Suprapubic skin (tissue), 4 donors: ENCODE measurements around the gene CACNA1G. TPM values are rescaled to one million over a fixed set of nuclear protein-coding genes. Genes with fewer than 3 reads are reported as not detected.

Experiments
- DNase-seq, 2 donors: peaks; one replicate each; pipeline ENCODE4 v3.0.0-alpha.2; 2019; ENCODE audit warnings: low spot score in 2 of 2
- H3K27ac ChIP-seq: fragments of 200-600 bp; sonication (generic); one replicate; pipeline ENCODE4 v1.5.1; 2019
- H3K27me3 ChIP-seq: fragments of 200-600 bp; sonication (generic); one replicate; pipeline ENCODE4 v1.5.1; 2019
- H3K36me3 ChIP-seq: fragments of 200-600 bp; sonication (generic); one replicate; pipeline ENCODE4 v1.5.1; 2019
- H3K4me1 ChIP-seq: fragments of 200-600 bp; sonication (generic); one replicate; pipeline ENCODE4 v1.5.1; 2019
- H3K4me3 ChIP-seq: fragments of 200-600 bp; sonication (generic); one replicate; pipeline ENCODE4 v1.5.1; 2019; ENCODE audit warnings: mild to moderate bottlenecking
- H3K9me3 ChIP-seq: fragments of 200-600 bp; sonication (generic); one replicate; pipeline ENCODE4 v1.5.1; 2019
- EP300 ChIP-seq: sonication (generic); formaldehyde crosslinking; IDR thresholded peaks from one replicate; pipeline ENCODE4 v1.6.1; 2017; ENCODE audit warnings: antibody characterized with exemption
- POLR2A ChIP-seq, 2 donors: fragments of 450-650 bp; IDR thresholded peaks; one replicate each; pipeline ENCODE4 v1.6.1; 2017; ENCODE audit warnings: antibody characterized with exemption in 2 of 2, mild to moderate bottlenecking in 2 of 2, moderate library complexity in 2 of 2
- POLR2AphosphoS5 ChIP-seq, 3 donors: sonication (generic); formaldehyde crosslinking; IDR thresholded peaks; one replicate each; pipeline ENCODE4 v1.6.1; 2017; ENCODE audit warnings: antibody characterized with exemption in 3 of 3
- WGBS: methylation state at CpG from one replicate; pipeline ENCODE4 v1.1.5; 2018; 5-methylcytosine and 5-hydroxymethylcytosine counted together
- total RNA-seq, 4 donors: library from RNA; depleted of rRNA; stranded (reverse); fragments of >200 nt; gene quantifications; one replicate each; pipeline ENCODE4 v1.1.0, GENCODE V29; 2016
- TF ChIP-seq, protein P1 (sequence below), 2 donors: fragments of 200-600 bp in 1 of 2; fragments of 450-650 bp in 1 of 2; sonication (generic) in 1 of 2; IDR thresholded peaks; one replicate each; pipeline ENCODE4 v1.5.1; 2016 to 2019; ENCODE audit warnings: antibody characterized with exemption in 2 of 2, mild to moderate bottlenecking in 1 of 2, moderate library complexity in 1 of 2

Gene CACNA1G
- total RNA-seq, 4 donors from 2014 or later: 1.1 to 9.9 (median 2.7) TPM

DNA sequence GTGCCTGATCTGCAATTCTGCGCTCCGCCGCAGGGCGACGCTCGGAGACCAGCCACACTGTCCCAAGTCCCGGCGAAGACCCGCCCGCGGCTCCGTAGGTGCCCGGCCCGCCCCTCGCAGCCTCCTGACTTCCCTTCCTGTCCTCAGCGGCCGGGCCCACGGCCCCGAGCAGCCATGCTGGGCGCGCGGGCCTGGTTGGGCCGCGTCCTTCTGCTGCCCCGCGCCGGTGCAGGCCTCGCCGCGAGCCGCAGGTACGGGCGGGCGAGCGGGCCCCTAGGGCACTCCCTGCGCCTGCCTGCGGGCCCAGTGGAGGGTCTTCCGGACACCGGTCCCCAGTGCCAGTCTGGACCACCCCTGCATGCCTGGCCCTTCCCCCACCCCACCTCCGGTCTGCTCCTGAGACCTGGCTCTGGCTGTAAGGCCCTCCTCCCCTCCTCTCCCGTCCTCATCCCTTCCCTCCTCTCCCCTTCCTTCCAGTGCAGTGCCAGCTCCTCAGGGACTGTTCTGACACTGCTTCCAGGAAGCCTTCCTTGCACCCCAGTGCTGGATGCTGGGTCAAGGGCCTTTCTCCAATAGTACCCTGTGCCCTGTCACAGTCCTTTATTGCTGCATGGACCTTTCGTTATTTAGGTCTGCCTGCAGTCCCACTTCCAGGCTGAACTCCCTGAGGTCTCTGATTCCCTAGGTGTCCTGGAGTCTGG, 13.3 kb upstream of the CACNA1G start, which contains the start of gene SPATA20:
Gene SPATA20, plus strand, starts transcription at position 140 of the 701 bp plus-strand sequence. Its CDS starts 35 bp downstream, at position 175.
- H3K36me3 ChIP-seq: peaks cover 22% of the 10 kb centered on the region
- TF ChIP-seq, protein P1, sequence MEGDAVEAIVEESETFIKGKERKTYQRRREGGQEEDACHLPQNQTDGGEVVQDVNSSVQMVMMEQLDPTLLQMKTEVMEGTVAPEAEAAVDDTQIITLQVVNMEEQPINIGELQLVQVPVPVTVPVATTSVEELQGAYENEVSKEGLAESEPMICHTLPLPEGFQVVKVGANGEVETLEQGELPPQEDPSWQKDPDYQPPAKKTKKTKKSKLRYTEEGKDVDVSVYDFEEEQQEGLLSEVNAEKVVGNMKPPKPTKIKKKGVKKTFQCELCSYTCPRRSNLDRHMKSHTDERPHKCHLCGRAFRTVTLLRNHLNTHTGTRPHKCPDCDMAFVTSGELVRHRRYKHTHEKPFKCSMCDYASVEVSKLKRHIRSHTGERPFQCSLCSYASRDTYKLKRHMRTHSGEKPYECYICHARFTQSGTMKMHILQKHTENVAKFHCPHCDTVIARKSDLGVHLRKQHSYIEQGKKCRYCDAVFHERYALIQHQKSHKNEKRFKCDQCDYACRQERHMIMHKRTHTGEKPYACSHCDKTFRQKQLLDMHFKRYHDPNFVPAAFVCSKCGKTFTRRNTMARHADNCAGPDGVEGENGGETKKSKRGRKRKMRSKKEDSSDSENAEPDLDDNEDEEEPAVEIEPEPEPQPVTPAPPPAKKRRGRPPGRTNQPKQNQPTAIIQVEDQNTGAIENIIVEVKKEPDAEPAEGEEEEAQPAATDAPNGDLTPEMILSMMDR (IDR thresholded peaks at IDR 0.05): peak; percentile 95 to 99
- TF ChIP-seq POLR2A (IDR thresholded peaks at IDR 0.05) (peak; percentile 23 to 66), EP300 (no peak), POLR2AphosphoS5 (IDR thresholded peaks at IDR 0.05) (peak in 1 of 3 donors; percentile 56)
- no peaks in the 10 kb centered on the region for H3K9me3 ChIP-seq
- peaks cover 32% of the 10 kb centered on the region for H3K4me1 ChIP-seq
- DNase-seq: peak; percentile 95 to 96
- WGBS: 3% methylated on average over 14 of the region's 42 CpGs
- peak within 1 kb of the TSS; percentile 84 for H3K27ac ChIP-seq
- H3K27me3 ChIP-seq: no peaks in the 10 kb centered on the region
- peak within 1 kb of the TSS; percentile 80 for H3K4me3 ChIP-seq

DNA sequence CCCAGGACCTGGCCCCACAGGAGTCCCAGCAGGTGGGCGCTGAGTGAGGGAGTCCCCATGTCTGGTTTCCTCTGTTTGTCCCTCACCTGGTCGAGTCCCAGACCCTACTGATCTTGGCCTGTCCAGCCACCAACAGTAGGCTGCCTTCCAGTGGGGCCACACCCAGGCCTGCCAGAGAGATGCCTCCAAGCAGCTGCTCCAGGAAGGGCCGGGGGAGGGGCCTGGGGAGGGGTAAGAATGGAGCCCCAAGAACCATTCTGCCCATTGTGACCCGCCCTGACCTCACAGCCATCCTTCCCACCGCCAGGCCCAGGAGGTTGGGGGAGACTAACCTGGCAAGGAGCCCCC, 12.8 kb upstream of the CACNA1G start:
- H3K4me1 ChIP-seq: peaks cover 27% of the 10 kb centered on the region

DNA sequence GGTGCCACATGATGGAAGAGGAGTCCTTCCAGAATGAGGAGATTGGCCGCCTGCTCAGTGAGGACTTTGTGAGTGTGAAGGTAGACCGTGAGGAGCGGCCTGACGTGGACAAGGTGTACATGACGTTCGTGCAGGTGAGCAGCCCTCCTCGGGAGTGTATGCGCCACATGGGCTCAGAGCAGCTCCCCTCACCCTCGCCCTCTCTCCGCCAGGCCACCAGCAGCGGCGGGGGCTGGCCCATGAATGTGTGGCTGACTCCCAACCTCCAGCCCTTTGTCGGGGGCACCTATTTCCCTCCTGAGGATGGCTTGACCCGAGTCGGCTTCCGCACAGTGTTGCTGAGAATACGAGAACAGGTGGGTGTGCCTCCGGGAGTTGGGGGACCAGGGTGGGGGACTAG, 11.7 kb upstream of the CACNA1G start:
- TF ChIP-seq EP300: no peak
- TF ChIP-seq POLR2AphosphoS5 (IDR thresholded peaks at IDR 0.05): no peak
- TF ChIP-seq, protein P1 (IDR thresholded peaks at IDR 0.05): no peak
- TF ChIP-seq POLR2A (IDR thresholded peaks at IDR 0.05): no peak
- H3K4me1 ChIP-seq: peaks cover 19% of the 10 kb centered on the region
- no peaks in the 10 kb centered on the region for H3K27me3 ChIP-seq
- 94% methylated on average over 18 of the region's 18 CpGs for WGBS
- no peak for DNase-seq
- no peak overlapping the region for H3K4me3 ChIP-seq
- peaks cover 22% of the 10 kb centered on the region for H3K36me3 ChIP-seq
- no peaks in the 10 kb centered on the region for H3K9me3 ChIP-seq
- H3K27ac ChIP-seq: no peak overlapping the region

More for the DNA sequence above, 12.8 kb upstream of the CACNA1G start:
- DNase-seq: no peak
- H3K36me3 ChIP-seq: peaks cover 22% of the 10 kb centered on the region
- WGBS: 83% methylated on average over 1 of the region's 5 CpGs
- no peaks in the 10 kb centered on the region for H3K27me3 ChIP-seq
- TF ChIP-seq, protein P1 (IDR thresholded peaks at IDR 0.05): no peak
- TF ChIP-seq EP300: no peak
- no peak for TF ChIP-seq POLR2AphosphoS5 (IDR thresholded peaks at IDR 0.05)
- no peak for TF ChIP-seq POLR2A (IDR thresholded peaks at IDR 0.05)
- H3K27ac ChIP-seq: no peak overlapping the region
- peak overlapping the region; percentile 80 for H3K4me3 ChIP-seq
- H3K9me3 ChIP-seq: no peaks in the 10 kb centered on the region

DNA sequence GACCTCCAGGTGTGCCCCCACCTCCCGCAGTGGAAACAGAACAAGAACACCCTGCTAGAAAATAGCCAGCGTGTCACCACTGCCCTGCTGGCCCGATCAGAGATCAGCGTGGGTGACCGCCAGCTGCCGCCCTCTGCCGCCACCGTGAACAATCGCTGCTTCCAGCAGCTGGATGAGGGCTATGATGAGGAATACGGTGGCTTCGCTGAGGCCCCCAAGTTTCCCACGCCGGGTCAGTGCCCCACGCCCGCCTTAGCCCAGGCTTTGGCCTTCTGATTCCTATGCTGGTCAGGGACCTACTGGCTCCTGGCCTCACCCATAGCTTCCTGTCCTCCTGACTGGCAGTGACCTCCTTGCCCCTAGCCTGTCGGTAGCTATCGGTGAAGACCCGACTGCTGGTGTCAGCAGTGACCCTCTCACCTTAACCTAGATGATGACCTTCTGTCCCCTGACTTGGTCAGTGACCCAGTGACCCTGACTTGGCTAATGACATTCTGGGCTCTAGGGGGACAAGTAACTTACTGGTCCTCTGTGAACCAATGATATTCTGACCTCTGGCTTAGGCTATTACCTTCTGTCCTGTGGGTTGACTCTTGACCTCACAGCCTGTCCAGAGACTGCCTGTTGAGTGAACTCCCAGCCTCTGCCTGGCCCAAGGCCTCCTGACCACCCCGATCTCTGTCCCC, 11.1 kb upstream of the CACNA1G start:
- WGBS: 92% methylated on average over 18 of the region's 19 CpGs

More for the DNA sequence above, 11.1 kb upstream of the CACNA1G start:
- DNase-seq: no peak
- TF ChIP-seq EP300 (no peak), POLR2AphosphoS5 (IDR thresholded peaks at IDR 0.05) (no peak), POLR2A (IDR thresholded peaks at IDR 0.05) (no peak)
- TF ChIP-seq, protein P1 (IDR thresholded peaks at IDR 0.05): no peak
- Histone ChIP-seq H3K27me3 (no peaks in the 10 kb centered on the region), H3K27ac (no peak overlapping the region), H3K36me3 (peaks cover 22% of the 10 kb centered on the region), H3K9me3 (no peaks in the 10 kb centered on the region), H3K4me3 (no peak overlapping the region), H3K4me1 (peaks cover 19% of the 10 kb centered on the region)
